Measurements from ENCODE around the gene KRTAP5-7.

GRCh38 chr11:71563406-71563805, 36.3 kb downstream of the KRTAP5-7 start:
- TF ChIP-seq EP300 (IDR thresholded peaks at IDR 0.05; ENCODE audit: borderline replicate concordance) (no peak), FOXM1 (IDR thresholded peaks at IDR 0.05; ENCODE audit: borderline replicate concordance, low read depth) (no peak), TCF12 (IDR thresholded peaks at IDR 0.05; ENCODE audit: low read depth) (no peak), TEAD4 (IDR thresholded peaks at IDR 0.05) (no peak), YY1 (IDR thresholded peaks at IDR 0.05; ENCODE audit: low read depth) (no peak), ZBTB7A (IDR thresholded peaks at IDR 0.05; ENCODE audit: low read depth) (no peak), RAD21 (IDR thresholded peaks at IDR 0.05; ENCODE audit: low read depth) (peak; percentile 57), EGR1 (IDR thresholded peaks at IDR 0.05) (no peak), MAX (IDR thresholded peaks at IDR 0.05) (no peak), TAF1 (IDR thresholded peaks at IDR 0.05; ENCODE audit: low read depth) (no peak), REST (IDR thresholded peaks at IDR 0.05; ENCODE audit: low read depth) (no peak), CEBPB (IDR thresholded peaks at IDR 0.05) (no peak), USF1 (IDR thresholded peaks at IDR 0.05) (no peak)
